Activated CD8-positive, alpha-beta memory T cell treated with anti-CD3 and anti-CD28 coated beads, Interleukin-2, amount 50 U/mL, for 1 hour (primary cell): ENCODE results near the gene STUM.
"Not testable (repeated sequence)": the region's sequence is repeated elsewhere in the genome, so short reads cannot be mapped to it uniquely, and the experiment has no call there.

Experiments used
- DNase-seq: peaks from one replicate; pipeline ENCODE4 v3.0.0-alpha.2; 2020; ENCODE audit errors: extremely low read depth

STUM gene

DNA sequence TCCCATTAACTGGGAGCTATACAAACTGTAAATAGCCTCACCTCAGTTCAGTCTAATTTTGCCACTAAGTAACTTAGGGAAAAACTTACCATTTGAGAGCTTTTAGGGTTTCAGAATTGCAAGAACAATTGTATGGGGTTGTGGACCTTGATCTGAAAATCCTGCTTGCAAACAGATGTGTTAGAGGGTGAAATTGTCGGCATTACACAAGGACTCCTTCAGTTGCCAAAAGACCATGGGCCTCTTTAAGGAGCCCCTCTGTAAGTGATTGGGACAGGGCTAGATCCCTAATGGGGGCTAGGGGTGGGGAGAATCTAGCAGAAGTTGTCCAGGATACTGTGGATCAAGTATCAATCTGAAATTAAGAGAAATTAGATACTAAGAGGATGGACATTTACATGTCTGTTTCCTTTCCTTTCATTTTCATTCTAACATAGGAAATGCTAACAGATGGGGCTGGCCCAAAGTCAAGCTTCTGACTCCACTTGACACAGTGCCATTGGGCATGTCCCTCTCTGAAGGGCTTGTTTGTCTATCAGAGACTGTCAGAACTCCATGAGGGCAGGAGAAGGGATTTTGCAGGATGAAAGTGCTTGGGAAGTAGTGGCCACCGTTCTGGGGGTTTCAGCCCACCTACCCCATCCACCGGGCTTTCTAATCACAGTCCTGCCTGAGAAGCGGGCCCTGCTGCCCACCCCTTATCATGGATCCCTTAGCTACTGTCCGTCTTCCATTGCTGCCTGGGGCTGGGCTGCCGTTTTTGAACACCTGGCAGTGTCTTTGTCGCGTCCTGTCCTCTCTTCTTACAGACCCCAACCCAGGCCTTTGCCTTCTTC lies 54.7 kb downstream of the STUM start:
- DNase-seq = no peak

DNA sequence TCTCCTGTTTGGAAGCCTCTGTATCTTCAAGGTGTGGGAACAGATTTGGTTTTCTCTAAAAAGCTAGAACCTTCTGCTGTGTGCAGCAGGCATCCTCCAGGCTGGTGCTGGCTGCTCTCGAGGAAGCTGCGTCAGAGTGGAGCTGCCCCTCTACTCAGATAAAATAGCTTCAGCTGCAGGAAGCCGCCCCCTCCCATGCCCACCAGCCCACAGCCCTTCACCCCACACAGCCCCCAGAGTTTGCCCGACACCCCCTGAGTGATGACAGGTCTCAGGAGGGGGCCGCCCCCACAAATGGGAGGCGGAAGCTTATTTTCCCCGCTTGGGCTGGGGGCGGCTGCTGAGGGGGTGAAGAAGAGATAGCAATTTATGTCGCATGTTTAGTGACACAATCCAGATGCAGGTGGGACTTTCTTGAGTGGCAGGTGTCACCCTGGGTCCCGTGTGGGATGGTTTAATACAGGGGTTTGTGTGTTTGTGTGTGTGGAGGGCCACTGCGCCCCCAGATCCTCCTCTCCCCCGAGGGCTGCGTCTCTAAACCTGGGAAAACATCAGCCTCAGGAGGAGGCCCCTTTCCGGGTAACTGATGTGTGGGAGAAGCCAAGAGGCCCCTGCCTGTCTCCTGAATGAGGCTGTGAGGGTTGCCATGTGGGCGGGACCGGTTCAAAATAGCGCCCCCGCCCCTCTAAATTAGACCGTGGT lies 55.4 kb downstream of the STUM start:
- DNase-seq = no peak

DNA sequence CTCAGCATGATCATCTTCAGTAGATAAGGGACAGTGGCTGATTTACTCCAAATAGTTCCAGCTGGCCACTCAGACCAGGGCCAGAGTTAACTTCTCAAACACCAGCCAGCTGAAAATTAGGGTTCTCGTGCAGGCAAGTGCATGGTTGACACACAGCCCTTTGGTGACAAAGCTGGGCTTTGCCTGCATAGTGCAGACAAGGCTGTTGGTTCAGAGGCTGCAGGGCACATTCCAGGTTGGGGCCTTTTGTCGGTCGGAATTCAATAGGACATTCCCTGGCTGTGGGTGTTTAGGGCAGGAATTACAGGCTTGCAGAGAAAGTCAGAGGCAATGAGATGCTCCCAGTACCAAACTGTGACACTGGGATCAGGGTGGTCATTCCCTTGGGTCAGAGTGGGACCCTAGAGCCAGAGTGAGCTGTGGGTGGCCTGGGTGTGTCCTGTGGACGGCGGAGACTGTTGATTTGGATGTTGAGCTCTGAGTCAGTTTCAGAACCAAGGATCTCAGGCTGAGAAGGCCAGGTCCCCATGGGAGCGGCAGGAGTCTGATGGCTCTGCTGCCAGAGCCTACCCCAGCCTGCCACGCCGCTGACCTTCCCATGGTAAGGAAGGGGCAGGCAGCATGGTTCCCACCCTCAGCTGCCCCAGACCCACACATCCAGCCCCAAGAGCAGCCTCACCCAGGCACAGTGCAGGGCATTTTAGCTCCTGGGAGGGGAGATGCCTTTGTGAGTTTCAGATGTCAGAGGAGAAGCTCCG lies 56.2 kb downstream of the STUM start:
- DNase-seq = no peak

DNA sequence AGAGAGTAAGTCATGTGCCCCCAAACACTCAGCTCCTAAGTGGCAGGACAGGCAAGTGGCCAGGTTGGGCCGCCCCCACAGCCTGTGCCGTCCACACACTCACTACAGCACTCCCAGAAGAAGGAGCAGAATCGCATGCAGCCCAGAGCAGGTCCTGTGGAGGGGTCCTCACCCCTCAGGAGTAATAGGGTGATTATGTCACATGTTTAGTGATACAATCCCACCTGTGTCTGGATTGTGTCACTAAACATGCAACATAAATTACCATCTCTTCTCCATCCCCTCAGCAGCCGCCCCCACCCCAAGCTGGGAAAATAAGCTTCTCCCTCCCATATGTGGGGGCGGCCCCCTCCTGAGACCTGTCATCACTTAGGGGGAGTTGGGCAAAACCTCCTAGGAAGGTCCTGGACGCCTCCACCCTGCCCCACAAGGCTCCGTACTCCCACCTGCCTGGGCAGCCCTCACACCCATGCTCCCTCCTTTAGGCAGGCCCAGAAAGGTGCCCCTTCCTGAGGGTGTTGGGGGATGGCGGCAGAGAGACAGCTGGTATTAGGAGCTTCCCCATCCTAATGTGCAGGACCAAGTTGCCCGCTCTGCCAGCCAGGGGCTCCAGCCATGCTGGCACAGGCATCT lies 56.9 kb downstream of the STUM start:
- no peak for DNase-seq

DNA sequence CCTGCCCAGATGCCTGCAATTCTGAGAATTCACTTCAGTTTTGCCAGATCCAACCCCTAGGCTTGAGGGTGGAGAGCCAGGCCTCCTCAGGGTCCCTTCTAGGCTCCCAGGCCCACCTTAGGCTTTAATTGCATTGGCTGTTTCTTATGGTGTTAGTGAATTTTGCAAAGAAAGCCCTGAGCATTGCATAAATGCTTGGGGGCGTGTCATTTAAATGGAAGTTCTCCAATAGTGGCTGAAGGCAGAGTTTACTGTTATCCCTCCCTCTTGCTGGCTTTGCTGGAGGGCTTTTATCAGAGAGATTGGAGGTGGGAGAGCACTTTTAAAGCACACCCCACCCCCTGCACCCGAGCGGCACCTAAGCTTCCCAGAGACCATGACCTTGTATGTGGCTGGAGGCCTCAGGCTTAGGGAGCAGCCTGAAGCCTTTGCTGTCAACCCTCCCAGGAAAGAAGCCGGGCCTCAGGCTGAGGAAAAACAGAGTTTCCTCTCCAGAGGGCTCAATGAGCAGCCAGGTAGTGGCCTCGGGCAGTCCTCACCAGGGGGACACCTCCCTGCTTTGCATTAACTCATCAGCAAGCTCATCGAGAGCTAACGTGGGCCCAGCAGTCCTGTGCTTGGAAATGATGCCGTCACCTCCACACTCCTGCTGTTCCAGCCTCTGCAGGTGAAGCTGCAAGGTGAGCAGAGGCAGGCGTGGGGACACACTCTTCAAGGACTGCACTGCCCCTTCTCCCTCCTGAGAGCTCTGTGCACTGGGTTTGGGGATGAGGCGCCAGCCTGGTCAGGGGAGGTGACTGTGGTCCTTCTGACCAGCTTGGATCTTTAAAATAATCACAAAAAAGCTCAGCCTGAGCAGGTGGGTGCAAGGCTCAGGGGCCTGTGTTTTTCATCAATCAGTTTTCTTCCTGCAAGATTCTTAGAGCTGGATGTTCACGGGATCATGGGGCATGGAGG lies 58.0 kb downstream of the STUM start:
- DNase-seq = no peak

DNA sequence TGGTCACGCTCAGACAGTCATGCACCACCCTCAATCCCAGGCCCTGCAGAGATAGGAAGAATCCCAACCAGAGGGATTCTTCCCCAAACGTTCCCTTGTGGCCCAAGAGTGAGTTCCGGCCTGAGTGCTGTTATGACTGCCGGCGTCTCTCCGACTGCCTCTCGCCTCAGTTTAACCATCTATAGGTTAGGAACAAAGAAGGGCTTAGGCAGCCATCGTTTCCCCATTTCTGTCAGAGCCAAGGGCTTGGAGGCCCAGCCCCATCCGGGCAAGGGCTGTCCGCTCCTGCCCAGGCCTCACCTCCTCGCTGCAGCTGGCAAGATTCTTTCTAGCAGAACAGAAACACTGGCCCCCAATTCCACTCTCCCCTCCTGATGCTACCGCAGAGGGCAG lies 58.7 kb downstream of the STUM start:
- no peak for DNase-seq

DNA sequence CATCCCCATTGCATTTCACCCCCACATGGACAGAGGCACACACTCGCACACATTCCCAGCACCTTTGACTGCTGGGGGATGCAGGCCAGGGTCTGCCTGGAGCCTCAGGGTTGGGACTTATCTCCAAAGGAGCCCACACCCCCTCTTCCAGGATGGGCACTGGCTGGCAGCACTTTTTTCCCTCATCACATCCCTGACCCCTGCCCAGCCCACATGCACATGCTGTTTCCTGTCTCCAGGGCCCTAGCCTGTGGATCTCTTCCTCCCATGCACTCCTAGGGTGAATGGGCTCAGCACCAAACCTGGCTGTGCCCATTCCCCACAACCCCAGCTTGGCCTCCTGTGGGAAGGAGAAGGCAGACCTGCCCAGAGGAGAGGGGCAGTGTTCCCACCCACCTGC lies 59.3 kb downstream of the STUM start:
- no peak for DNase-seq

DNA sequence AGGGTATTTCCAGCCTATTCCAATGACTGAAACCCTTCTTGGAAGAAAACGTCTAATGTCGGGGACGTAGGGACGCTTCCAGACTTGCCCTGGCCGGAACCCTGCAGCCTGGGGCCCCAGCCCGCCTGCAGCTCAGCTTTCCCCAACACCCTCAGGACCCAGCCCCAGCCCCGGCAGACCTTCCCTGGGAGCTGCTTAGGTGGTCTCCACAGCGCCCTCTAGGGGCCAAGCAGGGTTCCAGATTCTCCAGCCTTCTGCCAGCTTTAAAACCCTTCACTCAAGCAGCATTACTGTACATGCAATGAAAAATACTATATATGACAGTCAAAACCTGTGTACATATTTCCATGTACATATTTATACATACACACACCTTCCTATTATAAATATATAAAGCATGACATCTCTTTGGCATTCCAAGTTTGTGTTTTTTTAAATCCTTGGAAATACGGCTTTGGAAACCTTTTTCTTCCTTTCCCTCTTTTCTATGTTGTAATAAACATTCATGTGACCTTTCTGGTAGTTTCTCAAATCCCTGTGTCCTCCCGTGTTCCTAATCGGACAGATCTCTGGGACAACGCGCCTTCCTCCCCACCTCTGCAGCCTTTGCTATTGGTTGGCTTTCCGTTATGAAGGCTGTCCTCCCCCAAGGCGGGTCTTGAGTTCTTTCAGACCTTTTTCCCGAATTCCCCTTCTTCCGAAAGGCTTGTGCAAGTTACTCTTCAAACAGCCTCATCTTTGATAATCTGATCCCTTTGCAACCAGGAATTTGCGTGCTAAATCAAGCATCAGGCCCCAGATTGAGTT lies 60.3 kb downstream of the STUM start:
- peak; percentile 22 for DNase-seq

DNA sequence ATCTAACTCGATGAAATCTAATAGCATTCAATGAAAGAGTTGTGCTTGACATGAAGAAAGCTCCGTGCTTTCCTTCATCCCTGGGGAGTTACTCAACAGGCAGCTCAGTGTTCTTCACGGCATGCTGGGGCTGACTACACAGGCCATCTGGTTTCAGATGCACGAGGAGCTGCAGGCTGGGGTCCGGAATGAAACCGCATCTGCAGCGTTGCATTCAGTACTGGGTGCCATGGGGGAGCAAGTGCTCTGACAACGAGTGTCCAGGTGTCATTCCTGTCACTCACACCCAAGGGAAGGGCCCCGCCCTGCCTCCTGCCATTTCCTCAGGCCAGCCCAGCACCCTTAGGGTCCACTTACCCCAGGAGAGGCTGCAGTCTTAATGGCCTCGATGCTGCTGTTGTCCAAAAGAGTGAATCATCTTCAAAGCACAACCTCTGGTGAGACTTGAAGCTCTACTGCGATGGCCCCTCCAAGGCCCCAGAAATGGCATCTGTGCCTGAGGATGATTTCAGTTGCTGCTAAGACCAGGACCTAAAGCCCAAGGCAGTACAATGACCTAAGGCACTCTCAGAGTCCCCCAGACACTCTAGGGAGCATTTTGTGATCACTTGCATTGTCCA lies 61.4 kb downstream of the STUM start:
- DNase-seq = no peak

DNA sequence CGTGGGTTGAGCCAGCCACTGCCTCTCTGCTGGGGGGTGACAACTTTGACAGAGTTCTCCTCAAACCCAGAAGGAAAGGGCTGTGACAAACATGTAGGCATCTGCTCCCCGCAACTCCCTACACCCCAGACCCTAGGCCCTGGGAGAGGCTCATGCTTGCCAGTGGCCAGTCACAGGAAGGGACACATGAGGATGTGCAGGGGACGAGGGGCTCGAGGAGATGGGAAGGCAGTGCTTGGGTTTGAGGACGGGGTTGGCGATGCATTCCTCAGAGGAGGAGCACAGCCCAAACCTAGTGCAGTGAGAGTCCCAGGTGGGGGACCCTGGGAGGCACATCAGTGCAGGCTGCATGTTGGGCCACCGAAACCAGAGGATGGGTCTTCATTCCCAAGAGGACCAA lies 62.1 kb downstream of the STUM start:
- DNase-seq = no peak

DNA sequence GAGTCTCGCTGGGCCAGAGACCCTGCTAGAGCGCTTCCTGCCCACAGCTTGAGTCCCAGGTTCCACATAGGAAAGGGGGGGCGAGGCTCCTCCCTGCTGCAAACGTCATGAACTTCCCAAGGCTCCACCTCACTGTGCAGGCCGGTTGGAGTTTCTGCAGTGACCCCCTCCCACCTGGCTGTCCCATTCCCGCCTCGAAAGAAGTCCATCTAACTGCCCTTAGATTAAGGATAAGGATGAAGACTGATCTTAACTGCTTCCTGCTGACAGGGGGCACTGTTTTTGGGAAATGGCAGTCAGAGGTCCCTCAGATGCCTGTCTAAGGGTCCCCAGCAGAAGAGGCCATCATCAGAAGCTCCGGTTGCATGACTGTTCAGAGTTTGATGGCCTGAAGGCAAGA lies 62.7 kb downstream of the STUM start:
- DNase-seq = no peak

DNA sequence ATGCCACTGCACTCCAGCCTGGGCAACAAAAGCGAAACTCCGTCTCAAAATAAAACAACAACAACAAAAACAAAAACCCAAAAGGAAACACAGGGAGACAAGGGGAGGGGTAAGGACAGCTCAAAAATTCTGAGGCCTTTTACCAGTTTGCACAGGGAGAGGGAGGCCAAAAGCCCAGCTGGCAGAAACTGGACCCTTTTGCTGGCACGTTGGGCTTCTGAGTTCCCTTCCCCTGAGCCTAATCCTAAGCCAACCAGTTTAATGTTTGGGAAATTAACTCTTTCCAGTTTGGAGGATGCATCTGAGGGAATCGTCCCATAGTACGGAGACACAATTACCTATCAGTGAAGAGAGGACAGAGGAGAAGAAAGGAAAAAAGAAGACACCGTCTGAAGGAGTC lies 63.4 kb downstream of the STUM start:
- DNase-seq = not testable (repeated sequence)

DNA sequence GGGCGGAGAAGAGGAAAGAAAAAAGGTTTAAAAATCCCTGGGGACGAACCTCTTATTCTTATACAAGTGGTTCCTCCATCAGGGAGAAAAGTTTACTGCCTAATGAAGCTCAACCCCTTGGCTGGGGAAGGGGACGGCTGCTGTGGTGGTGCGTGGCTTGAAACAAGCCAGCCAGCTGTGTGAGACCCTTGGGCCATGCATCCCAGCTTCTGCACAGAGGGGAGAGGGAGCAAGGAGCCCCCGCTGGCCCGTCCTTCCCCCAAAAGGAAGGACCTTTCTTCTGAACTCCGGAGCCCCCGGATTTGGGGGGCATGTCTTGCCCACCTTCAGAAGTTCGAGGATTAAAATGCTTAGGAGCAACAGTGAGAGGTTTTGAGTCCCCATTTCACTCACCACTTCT lies 67.3 kb downstream of the STUM start:
- DNase-seq = no peak

DNA sequence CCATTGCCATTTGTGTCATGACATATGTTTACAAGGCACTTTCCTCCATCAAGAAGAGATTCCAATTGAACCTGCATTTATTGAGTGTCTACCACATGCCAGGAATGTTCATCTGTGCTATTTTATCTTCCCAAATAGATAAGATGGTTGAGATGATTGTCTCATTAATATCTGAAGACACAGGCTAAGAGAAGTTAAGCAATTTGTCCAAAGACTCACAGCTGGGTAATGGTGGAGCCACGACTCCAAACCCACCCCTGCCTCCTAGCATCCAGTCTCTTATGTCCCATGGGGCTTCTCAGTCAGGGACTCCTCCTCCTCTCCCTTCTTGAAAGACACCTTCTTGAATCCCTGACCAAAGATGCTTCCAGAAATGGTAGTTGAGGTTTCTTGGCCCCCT lies 68.1 kb downstream of the STUM start:
- no peak for DNase-seq

DNA sequence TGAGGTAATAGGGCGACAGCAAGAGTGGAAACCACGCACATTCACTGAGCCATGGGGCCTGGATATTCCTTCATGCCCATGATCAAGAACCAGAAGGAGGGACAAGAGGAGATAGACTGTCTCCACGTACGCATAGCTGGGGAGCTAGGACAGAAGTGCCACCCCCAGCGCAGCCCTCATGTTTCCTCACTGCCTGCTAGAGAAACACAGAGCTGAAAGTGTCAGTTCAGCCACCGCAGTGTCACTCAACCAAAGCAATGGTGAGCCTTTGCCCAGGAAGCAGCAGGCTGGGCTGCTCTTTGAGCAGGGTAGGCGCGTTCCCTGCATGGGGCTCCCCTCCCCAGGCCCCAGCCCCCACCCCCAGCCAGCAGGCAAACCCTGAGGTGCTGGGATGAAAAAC lies 68.5 kb downstream of the STUM start:
- DNase-seq = no peak

DNA sequence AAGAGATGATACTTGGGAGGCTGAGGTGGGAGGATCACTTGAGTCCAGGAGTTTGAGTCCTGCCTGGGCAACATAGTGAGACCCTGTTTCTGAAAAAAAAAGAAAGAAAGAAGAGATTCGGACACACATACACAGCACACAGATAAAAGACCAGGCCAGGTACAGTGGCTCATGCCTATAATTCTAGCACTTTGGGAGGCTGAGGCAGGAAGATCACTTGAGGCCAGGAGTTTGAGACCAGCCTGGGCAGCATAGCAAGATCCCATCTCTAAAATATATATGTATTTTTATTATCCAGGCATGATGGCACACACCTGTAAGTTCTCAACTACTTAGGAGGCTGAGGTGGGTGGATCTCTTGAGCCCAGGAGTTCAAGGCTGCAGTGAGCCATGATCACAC lies 69.2 kb downstream of the STUM start:
- DNase-seq = not testable (repeated sequence)

DNA sequence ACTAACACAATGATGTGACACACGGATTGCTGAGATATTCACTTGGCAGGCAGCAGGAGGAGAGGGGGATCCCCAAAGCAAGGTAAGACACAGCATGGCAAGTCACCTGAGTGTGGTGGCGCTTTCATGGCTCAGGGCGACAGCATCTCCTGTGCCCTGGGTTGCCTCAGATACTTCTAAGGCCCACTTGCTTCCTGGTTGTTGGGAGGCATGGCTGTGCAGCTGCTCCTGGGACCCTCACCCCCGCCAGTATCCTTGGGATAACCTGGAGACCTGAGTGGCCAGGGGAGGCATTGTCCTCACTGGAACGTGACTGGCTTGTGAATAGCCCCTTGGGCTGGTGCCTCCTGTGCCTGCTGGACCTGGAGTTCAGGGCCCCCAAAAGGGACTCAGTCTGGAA lies 69.8 kb downstream of the STUM start:
- no peak for DNase-seq

DNA sequence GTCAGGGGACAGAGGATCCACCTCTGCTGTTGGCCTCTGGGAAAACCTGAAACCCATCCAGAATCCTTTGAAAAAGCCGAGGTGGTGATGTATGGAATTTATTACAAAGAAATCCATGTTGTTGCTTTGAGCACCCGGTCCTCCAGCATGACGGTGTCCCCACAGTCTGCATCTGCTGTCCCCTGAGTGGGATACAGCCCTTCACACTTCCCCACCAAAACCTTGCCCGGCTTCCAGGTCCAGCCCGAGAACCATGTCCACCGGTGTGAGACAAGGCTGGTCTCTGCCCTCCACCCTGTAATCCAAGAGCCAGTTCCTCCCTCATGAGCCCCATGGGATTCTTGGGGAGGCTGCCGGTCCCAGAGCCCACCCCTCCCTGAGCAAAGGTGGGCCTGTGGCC lies 70.5 kb downstream of the STUM start:
- DNase-seq = no peak

DNA sequence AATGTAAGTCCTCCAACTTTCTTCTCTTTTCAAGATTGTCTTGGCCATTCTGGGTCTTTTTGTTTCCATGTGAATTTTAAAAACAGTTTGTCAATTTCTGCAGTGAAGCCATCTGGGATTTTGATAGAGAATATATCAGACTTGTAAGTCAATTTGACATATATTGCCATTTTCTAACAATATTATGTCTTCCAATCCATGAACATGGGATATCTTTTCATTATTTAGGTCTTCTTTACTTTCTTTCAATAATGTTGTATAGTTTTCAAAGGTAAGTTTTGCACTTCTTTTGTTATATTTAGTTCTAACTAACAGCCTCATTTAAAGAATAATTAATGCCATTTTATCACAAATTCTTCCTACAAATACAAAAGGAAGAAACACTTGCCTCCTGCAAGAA lies 73.4 kb downstream of the STUM start:
- no peak for DNase-seq

DNA sequence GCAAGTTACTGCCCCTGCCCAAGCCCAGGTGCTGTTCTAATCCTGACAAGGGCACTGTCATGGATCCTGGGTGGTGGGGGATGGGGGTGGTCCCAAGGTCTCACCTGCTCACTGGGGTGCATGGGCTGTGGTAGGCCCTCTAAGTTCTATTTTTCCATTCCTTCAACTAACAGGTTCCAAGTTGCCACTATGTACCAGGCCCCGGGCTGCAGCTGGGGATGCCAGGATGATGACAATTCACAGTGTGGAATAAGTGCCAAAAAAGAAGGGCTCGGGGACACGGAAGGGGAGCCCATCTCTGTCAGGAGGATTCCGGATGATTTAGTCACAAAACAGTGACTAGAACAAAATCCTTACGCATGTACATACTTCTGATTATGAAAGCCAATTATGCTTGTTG lies 76.0 kb downstream of the STUM start:
- DNase-seq = no peak
